ENCODE measurements around the gene CNDP2.

GRCh38 chr18:74482697-74483096 lies 13.5 kb upstream of the CNDP2 start:
- TF ChIP-seq CTCF (IDR thresholded peaks at IDR 0.05) = no peak
- TF ChIP-seq EHMT2 (IDR thresholded peaks at IDR 0.05; ENCODE audit: low read depth) = no peak
- TF ChIP-seq, protein P1, sequence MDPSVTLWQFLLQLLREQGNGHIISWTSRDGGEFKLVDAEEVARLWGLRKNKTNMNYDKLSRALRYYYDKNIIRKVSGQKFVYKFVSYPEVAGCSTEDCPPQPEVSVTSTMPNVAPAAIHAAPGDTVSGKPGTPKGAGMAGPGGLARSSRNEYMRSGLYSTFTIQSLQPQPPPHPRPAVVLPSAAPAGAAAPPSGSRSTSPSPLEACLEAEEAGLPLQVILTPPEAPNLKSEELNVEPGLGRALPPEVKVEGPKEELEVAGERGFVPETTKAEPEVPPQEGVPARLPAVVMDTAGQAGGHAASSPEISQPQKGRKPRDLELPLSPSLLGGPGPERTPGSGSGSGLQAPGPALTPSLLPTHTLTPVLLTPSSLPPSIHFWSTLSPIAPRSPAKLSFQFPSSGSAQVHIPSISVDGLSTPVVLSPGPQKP (IDR thresholded peaks at IDR 0.05; ENCODE audit: low read depth, low read length) = no peak
- TF ChIP-seq CEBPB (IDR thresholded peaks at IDR 0.05) = no peak
- TF ChIP-seq SMC3 (IDR thresholded peaks at IDR 0.05) = no peak
- no peak for TF ChIP-seq CHD2 (IDR thresholded peaks at IDR 0.05; ENCODE audit: low read length, partially characterized antibody)
- TF ChIP-seq EP300 (IDR thresholded peaks at IDR 0.05) = no peak
- no peak for TF ChIP-seq ESRRA (IDR thresholded peaks at IDR 0.05; ENCODE audit: borderline replicate concordance, low read length)
- TF ChIP-seq TP53 (CRISPR knock-in tag; IDR thresholded peaks at IDR 0.05) = no peak

All from A549 (cell line).